Erythroblast (primary cell): ENCODE results near the gene ZSCAN1.

Experiments
- GATA1 ChIP-seq: IDR thresholded peaks from 2 replicates; pipeline ENCODE4 v1.6.1; 2011; ENCODE audit warnings: low read depth, mild to moderate bottlenecking, control low read depth, low read length, moderate library complexity
- POLR2A ChIP-seq: IDR thresholded peaks from 2 replicates; pipeline ENCODE4 v1.6.1; 2011; ENCODE audit warnings: mild to moderate bottlenecking, low read length

- no peak for TF ChIP-seq POLR2A
- no peak for TF ChIP-seq GATA1
Observed at GRCh38 chr19:58097349-58097748, 63.5 kb downstream of the ZSCAN1 start.
